Astrocyte of the cerebellum (primary cell): ENCODE results near the gene COL6A1.

ENCODE experiments used
- DNase-seq: peaks from one replicate; pipeline ENCODE4 v3.0.0-alpha.2; 2011; ENCODE audit warnings: low read depth
- H3K4me3 ChIP-seq: 2 replicates; pipeline ENCODE4 v1.5.1; 2011; ENCODE audit warnings: mild to moderate bottlenecking, low read depth, low read length, moderate library complexity
- in situ Hi-C: cut with HindIII; loops from 2 replicates; pipeline ENCODE4 v1.10.0; 2017; ENCODE audit warnings: low sequenced_read_pairs
- TF ChIP-seq, protein P1 (sequence below): IDR thresholded peaks from 2 replicates; pipeline ENCODE4 v1.5.1; 2012; ENCODE audit warnings: low read length, low read depth, moderate library complexity, mild to moderate bottlenecking; ENCODE audit errors: missing control alignments

Gene COL6A1

DNA sequence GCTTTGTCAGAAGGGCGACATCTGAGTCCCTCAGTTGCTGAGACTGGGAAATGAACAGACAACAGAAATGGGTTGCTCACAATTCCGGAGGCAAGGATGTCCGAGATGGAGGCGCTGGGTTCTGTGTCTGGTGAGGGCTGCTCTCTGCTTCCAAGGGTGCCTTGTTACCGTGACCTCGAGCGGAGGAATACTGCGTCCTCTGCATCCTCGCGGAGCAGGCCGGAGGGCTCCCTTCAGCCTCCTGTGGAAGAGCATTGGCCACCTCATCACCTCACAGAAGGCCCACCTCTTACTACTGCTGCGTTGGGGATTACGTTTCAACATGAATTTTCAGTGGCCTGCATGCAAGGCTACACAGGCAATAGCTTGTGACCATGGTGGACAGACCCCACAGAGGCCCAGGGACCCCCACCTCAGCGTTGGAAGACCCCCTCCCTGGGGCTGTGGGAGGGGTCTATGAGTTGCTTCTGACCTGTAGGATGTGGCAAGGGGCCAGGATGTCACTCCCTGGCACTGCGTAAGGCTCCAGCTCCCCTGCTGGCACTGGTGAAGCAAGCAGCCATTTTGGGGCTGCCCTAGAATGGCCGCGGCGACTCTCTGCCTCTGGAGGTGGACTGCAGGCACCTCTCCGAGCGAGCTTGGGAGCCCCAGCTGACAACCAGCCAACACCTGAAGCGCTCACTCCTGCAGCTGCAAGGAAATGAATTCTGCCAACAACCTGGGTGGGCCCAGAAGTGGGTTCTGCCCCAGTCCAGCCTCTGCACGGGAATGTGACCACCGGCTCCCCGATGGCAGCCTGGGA lies 36.3 kb upstream of the COL6A1 start:
- DNase-seq: no peak

DNA sequence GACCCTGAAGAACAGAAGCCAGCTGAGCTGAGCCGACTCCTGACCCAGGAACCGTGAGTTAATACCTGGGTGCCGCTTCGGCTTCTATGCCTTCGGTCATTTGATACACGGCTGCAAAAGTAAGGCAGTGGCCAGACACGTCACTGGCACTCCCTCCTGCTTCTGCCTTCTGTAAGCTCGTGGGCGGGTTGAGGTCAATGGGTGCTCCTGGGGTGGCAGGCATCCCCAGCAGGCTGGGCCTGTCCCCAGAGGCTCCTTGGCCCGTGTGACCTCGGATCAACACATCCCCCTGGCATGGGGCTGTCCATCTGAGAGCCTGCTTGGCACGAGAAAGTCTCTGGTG lies 35.7 kb upstream of the COL6A1 start:
- no peak overlapping the region for H3K4me3 ChIP-seq
- TF ChIP-seq, protein P1, sequence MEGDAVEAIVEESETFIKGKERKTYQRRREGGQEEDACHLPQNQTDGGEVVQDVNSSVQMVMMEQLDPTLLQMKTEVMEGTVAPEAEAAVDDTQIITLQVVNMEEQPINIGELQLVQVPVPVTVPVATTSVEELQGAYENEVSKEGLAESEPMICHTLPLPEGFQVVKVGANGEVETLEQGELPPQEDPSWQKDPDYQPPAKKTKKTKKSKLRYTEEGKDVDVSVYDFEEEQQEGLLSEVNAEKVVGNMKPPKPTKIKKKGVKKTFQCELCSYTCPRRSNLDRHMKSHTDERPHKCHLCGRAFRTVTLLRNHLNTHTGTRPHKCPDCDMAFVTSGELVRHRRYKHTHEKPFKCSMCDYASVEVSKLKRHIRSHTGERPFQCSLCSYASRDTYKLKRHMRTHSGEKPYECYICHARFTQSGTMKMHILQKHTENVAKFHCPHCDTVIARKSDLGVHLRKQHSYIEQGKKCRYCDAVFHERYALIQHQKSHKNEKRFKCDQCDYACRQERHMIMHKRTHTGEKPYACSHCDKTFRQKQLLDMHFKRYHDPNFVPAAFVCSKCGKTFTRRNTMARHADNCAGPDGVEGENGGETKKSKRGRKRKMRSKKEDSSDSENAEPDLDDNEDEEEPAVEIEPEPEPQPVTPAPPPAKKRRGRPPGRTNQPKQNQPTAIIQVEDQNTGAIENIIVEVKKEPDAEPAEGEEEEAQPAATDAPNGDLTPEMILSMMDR: no peak
- no peak for DNase-seq
- in situ Hi-C loops: no loop called here

More for the DNA sequence above, 36.3 kb upstream of the COL6A1 start:
- no peak overlapping the region for H3K4me3 ChIP-seq
- TF ChIP-seq, protein P1: no peak
- in situ Hi-C loops: no loop called here

DNA sequence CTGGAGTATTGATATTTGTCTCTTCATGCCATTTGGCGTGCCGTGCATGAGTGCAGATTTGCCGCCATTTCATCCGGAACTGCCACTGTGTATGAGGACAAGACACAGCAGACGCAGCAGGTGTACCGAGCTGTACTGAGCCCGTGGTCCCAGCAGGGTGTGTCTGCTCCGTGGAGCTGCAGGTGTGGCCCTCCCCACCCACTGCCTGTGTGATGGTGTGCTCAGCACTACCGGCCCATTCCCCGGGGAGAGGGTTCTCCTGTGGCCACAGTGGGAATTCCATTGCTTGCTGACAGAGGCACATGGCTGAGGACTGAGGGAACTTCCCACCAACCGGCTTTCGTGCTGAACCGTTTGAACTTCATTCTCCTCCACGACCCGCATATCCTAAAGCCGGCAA lies 34.3 kb upstream of the COL6A1 start:
- no peak overlapping the region for H3K4me3 ChIP-seq
- TF ChIP-seq, protein P1: no peak
- in situ Hi-C loops: no loop called here
- no peak for DNase-seq

DNA sequence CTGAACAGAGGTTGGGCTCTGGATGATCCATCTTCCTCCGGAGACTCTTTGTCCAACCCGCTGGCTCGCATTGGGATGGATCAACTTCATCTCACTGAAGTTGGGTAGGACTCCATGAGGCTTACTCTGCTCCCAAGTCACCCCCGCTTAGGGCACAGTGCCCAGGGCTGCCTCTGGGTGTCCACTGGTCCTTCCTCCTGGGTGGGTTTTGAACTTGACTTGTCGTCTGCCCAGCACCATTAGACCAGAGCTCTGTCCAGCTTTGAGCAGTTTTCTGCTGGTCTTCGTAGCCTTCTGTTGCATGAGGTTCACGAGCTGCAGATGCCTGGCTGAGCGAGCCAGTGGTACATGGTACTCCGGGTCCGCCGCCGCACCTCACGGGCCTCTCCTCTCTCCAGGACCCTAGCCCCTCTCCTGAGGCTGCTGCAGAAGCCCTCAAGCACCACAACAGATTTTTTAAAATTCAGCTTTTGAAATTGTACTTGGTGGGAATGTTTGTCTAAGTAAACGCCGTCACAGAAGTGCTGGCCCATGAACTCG lies 33.8 kb upstream of the COL6A1 start:
- DNase-seq: no peak
- TF ChIP-seq, protein P1: no peak
- H3K4me3 ChIP-seq: no peak overlapping the region
- in situ Hi-C loops: no loop called here

DNA sequence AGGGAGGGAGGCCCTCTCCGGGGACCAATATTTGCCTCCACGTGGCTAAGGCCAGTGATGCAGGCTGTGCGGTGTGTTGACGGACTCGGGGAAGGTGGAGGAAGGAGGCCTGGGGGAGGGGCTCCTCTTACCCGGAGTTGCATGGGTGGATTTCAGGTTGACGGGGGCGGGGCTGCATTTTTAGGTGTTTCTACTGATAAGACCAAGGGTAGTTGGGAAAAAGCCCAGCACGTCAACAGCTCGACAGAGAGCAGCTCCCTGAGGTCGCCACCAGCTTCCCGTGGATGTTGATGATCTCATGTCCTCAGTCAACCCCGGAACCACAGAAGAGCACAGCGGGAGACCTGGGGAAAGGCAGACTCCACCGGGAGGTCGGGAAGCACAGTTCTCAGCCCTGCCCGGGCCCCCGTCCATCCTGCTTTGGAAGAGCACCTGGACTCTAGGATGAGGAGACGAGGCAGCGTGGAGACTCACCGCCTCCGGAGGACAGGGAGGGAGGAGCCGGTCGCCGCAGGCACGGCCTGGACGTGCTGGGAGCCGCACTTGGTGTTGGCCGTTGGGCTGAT lies 32.9 kb upstream of the COL6A1 start:
- no peak for DNase-seq
- in situ Hi-C loops: no loop called here
- TF ChIP-seq, protein P1: no peak
- no peak overlapping the region for H3K4me3 ChIP-seq

DNA sequence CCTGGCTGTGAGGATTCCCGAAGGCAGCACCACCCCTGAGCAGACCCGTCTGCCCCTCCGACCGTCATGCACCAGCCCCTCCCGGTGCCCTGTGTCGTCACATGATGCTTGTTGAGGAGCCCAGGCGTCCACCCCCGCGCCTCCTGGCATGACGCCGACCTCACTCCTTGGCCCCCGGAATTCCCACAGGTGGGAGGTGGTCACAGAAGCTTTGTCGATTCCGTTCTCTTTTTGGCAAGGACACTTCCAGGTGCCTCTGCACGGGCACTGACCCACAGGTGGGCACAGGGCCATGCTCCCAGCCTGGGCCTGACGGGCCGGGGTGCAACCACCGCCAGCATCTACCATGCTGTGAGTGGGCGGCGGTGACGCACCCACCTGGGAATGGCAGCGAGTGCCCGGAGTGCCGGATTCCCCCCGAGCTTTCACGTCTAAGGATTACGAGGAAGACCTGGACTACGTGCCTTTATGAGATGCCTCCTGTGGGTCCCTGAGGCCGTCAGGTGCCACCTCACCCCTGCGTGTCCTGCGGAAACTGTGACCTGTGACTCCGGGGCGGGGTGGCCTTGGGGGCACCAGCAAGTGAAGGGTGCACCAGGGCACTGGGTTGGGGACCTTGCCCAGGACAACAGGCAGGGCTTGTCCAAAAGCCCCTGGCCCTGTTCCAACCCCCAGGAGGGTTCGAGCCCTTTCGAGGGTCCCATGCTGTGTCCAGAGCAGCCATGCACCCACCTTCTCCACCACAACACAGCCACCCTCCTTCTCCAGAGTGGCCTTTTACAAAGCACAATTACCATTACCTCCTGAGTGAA lies 31.4 kb upstream of the COL6A1 start:
- in situ Hi-C loops: loop anchor here (5.0 to 10.0 kb wide), 2 partner anchors 68 to 165 kb away; no protein-coding TSS in a partner anchor
- H3K4me3 ChIP-seq: no peak overlapping the region
- no peak for DNase-seq
- TF ChIP-seq, protein P1: no peak
